SK-N-SH (cell line): ENCODE data around the gene NFASC.

Source experiments
- CTCF ChIP-seq: fragments of 200-600 bp; sonication (generic); IDR thresholded peaks from 2 replicates; pipeline ENCODE4 v1.6.1; 2017; ENCODE audit warnings: antibody characterized with exemption, mild to moderate bottlenecking, moderate library complexity
- RXRA ChIP-seq: IDR thresholded peaks from 2 replicates; pipeline ENCODE4 v1.4.0; 2012; ENCODE audit warnings: low read depth, mild to moderate bottlenecking, borderline replicate concordance
- TAF1 ChIP-seq: IDR thresholded peaks from 2 replicates; pipeline ENCODE4 v1.6.1; 2012; ENCODE audit warnings: low read depth, mild to moderate bottlenecking, low read length, moderate library complexity, borderline replicate concordance
- YY1 ChIP-seq: IDR thresholded peaks from 2 replicates; pipeline ENCODE4 v1.4.0; 2012; ENCODE audit warnings: low read depth, mild to moderate bottlenecking

GRCh38 chr1:205062319-205062718, 191.7 kb downstream of the NFASC start:
- TF ChIP-seq RXRA = no peak
- no peak for TF ChIP-seq YY1
- TF ChIP-seq CTCF = no peak
- TF ChIP-seq TAF1 = no peak
